KMS-11 (cell line): Measurements from ENCODE around the gene PTGFRN.

Experiments used
- H2AFZ ChIP-seq: fragments of 200-600 bp; sonication (generic); 2 replicates; pipeline ENCODE4 v1.6.1; 2016; ENCODE audit warnings: antibody characterized with exemption, mixed run types, low read depth
- H3K27ac ChIP-seq: fragments of 200-600 bp; sonication (generic); 2 replicates; pipeline ENCODE4 v1.6.1; 2016; ENCODE audit warnings: mild to moderate bottlenecking, mixed run types
- H3K27me3 ChIP-seq: fragments of 200-600 bp; sonication (generic); 2 replicates; pipeline ENCODE4 v1.6.1; 2017; ENCODE audit warnings: mild to moderate bottlenecking, low read depth, mixed run types, moderate library complexity; ENCODE audit not compliant: insufficient read depth
- H3K36me3 ChIP-seq: fragments of 200-600 bp; sonication (generic); 2 replicates; pipeline ENCODE4 v1.6.1; 2017; ENCODE audit warnings: mild to moderate bottlenecking, mixed run types; ENCODE audit not compliant: insufficient read depth
- H3K4me1 ChIP-seq: fragments of 200-600 bp; sonication (generic); 2 replicates; pipeline ENCODE4 v1.6.1; 2016; ENCODE audit warnings: mild to moderate bottlenecking, low read depth, mixed run types; ENCODE audit not compliant: poor library complexity, severe bottlenecking
- H3K4me2 ChIP-seq: fragments of 200-600 bp; sonication (generic); 2 replicates; pipeline ENCODE4 v1.7.0; 2016; ENCODE audit warnings: mild to moderate bottlenecking, mixed run types
- H3K4me3 ChIP-seq: fragments of 200-600 bp; sonication (generic); IDR thresholded peaks from 2 replicates; pipeline ENCODE4 v1.6.1; 2017; ENCODE audit warnings: low read depth, low read length, mixed read lengths; ENCODE audit not compliant: insufficient read depth
- H3K79me2 ChIP-seq: fragments of 200-600 bp; sonication (generic); 2 replicates; pipeline ENCODE4 v1.6.1; 2016; ENCODE audit warnings: low read depth, mixed run types; ENCODE audit not compliant: insufficient read depth
- H3K9ac ChIP-seq: fragments of 200-600 bp; sonication (generic); 2 replicates; pipeline ENCODE4 v1.6.1; 2016; ENCODE audit warnings: mild to moderate bottlenecking, mixed run types
- H4K20me1 ChIP-seq: fragments of 200-600 bp; sonication (generic); 2 replicates; pipeline ENCODE4 v1.6.1; 2016; ENCODE audit warnings: mild to moderate bottlenecking, mixed run types; ENCODE audit not compliant: insufficient read depth
- TF ChIP-seq, protein P1 (sequence below): fragments of 200-600 bp; sonication (generic); conservative IDR thresholded peaks from 2 replicates; pipeline ENCODE4 v1.6.1; 2017; ENCODE audit warnings: low read depth, mild to moderate bottlenecking, antibody characterized with exemption, low read length, moderate library complexity, mixed read lengths

PTGFRN gene

GRCh38 chr1:116911188-116911553 lies 1.5 kb downstream of the PTGFRN start:
- Histone ChIP-seq H3K9ac (no peak overlapping the region), H3K27ac (no peak overlapping the region), H3K27me3 (no peaks in the 10 kb centered on the region), H3K4me1 (no peaks in the 10 kb centered on the region), H3K36me3 (no peaks in the 10 kb centered on the region), H4K20me1 (no peaks in the 10 kb centered on the region), H3K79me2 (no peaks in the 10 kb centered on the region), H3K4me3 (no peak overlapping the region), H2AFZ (no peak overlapping the region), H3K4me2 (no peak overlapping the region)
- TF ChIP-seq, protein P1, sequence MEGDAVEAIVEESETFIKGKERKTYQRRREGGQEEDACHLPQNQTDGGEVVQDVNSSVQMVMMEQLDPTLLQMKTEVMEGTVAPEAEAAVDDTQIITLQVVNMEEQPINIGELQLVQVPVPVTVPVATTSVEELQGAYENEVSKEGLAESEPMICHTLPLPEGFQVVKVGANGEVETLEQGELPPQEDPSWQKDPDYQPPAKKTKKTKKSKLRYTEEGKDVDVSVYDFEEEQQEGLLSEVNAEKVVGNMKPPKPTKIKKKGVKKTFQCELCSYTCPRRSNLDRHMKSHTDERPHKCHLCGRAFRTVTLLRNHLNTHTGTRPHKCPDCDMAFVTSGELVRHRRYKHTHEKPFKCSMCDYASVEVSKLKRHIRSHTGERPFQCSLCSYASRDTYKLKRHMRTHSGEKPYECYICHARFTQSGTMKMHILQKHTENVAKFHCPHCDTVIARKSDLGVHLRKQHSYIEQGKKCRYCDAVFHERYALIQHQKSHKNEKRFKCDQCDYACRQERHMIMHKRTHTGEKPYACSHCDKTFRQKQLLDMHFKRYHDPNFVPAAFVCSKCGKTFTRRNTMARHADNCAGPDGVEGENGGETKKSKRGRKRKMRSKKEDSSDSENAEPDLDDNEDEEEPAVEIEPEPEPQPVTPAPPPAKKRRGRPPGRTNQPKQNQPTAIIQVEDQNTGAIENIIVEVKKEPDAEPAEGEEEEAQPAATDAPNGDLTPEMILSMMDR = no peak

DNA sequence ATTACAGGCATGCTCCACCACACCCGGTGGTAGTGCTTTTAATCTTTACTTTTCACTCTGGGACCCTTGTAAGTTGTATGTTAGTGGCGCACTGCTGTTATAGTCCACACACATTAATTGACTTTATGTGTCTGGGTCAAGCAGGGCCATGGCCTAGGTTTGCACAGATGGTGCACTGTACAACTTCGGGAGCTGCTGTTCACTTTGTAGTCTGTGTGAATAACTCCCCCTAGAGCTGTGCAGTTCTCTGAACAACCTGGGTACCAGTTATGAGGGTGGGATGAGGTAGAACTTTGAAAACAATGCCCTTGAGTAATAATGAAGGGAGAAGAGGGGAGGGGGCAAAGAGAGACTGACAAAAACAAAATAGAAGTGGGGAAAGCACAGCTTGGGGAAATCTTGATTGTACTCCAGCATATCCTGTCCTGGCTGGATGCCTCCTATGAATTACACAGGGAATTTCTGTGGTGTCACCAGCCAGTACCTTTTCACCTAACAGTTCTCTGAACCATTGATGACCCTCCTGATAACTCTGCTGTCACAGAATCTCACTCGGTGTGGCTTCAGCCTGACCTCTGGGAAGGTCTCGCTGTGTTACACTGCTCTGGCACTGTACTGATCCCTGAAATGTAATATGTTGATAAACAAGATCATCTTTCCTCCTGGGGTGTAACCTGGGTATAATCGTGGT lies 2.2 kb downstream of the PTGFRN start:
- no peak overlapping the region for H3K4me2 ChIP-seq
- TF ChIP-seq, protein P1 = no peak
- H3K79me2 ChIP-seq = no peaks in the 10 kb centered on the region
- H3K4me1 ChIP-seq = no peaks in the 10 kb centered on the region
- H3K36me3 ChIP-seq = no peaks in the 10 kb centered on the region
- no peak overlapping the region for H3K27ac ChIP-seq
- H3K4me3 ChIP-seq = no peak overlapping the region
- H3K27me3 ChIP-seq = no peaks in the 10 kb centered on the region
- H4K20me1 ChIP-seq = no peaks in the 10 kb centered on the region
- no peak overlapping the region for H2AFZ ChIP-seq
- H3K9ac ChIP-seq = no peak overlapping the region

DNA sequence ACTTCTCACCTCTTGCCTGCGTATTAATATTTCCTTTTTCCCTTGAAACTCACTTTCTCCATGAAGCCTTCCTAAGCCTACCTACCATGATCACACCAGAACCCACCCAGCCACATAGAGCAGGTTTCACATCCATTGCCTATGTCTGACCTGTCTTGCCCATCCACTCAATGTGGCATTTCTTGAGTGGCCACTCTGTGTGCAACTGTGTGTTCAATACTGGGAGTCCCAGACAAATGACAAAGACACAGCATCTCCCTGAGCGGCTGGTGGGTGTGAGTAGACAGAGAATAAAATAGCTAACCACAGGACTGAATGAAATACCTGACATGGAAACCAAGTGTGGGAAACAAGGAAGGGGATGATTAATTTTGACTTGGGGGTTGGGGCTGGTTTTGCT lies 3.1 kb downstream of the PTGFRN start:
- Histone ChIP-seq H3K79me2 (no peaks in the 10 kb centered on the region), H3K4me2 (no peak overlapping the region), H3K27me3 (no peaks in the 10 kb centered on the region), H3K4me3 (no peak overlapping the region), H3K36me3 (no peaks in the 10 kb centered on the region), H3K27ac (no peak overlapping the region), H4K20me1 (no peaks in the 10 kb centered on the region), H2AFZ (no peak overlapping the region), H3K4me1 (no peaks in the 10 kb centered on the region), H3K9ac (no peak overlapping the region)
- TF ChIP-seq, protein P1 = no peak

DNA sequence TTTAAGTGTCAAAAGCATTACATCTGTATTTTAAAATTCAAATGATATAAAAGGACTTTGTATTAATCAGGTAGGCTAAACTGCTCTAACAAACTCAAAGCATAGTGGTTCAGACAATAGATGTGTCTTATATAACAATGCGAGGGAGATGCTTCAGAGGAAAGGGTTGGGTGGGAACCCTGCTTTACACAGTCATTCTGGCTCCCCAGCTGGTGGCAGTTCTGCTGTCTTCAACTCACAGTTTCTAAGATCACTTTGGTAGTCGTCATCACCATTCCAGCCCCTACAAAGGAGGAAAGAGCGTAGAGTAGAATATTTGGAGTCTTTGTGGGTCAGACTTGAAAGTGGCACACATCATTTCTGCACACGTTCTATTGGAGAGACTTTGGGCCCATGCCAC lies 4.2 kb downstream of the PTGFRN start:
- Histone ChIP-seq H3K9ac (no peak overlapping the region), H3K27me3 (no peaks in the 10 kb centered on the region), H4K20me1 (no peaks in the 10 kb centered on the region), H3K36me3 (no peaks in the 10 kb centered on the region), H3K4me2 (no peak overlapping the region), H2AFZ (no peak overlapping the region), H3K79me2 (no peaks in the 10 kb centered on the region), H3K4me3 (no peak overlapping the region), H3K27ac (no peak overlapping the region), H3K4me1 (no peaks in the 10 kb centered on the region)
- TF ChIP-seq, protein P1 = no peak
